Stimulated activated CD4-positive, alpha-beta T cell treated with anti-CD3 and anti-CD28 coated beads, Interleukin-15, amount 100 ng/mL, for 48 hours (primary cell): Measurements from ENCODE around the gene SMPD1.

Experiments used
- DNase-seq, 2 donors: peaks; one replicate each; pipeline ENCODE4 v3.0.0-alpha.2; 2020; ENCODE audit warnings: low read depth in 2 of 2

The SMPD1 gene

GRCh38 chr11:6414874-6415328 lies 24.6 kb downstream of the SMPD1 start:
- no peak for DNase-seq

GRCh38 chr11:6415797-6416196 lies 25.5 kb downstream of the SMPD1 start:
- DNase-seq = no peak

DNA sequence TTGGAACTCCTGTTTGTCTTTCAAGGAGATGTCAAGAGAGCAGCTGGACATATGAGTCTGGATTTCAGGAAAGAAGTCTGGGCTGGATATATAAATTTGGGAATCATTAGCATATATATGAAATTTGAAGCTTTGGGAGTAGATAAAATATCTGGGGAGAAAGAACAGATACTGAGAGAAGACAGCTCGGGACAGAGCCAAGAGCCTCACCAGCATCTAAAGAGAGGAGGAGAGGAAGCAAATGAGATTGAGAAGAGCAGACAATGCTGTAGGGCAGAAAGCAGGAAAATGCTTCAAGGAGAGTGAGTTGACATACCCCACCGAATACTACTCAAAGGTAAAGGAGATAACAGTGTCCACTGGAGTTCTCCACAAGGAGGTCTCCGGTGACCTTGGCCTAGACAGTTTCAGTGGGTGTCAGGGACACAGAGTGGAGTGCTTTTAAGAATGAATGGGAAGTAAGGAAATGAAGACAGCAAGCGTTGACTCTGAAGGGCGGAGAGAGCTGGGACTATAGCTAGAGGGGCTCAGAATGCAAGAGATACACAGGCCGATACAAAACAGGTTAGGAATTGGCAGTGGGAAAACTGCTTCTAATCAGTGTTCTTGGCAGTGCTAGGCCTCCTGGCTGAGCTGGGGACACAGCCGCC lies 27.8 kb downstream of the SMPD1 start:
- no peak for DNase-seq

DNA sequence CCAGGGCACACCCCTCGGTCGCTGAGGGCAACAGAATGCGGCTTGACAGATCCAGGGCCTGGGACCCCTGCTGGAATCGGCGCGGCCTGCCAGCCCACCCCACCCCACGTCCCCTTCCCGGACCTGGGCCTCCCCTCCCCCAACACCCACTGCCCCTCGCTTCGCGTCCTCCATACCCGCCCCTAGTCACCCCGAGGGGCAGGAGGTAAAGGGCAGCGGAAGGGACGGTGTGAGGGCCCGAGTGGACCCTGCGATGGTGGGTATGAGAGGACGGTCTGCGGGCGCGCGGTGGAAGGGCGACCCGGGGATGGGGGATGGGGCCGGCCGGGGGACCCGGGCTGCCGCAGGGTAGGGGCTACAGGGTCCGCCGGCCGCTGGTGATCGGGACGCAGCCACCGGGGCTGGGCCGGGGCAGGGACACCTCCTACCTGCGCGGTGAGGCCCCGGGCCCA lies 28.3 kb downstream of the SMPD1 start:
- no peak for DNase-seq

- DNase-seq = peak in 1 of 2 donors; percentile 71
Observed at GRCh38 chr11:6419009-6419631, 28.8 kb downstream of the SMPD1 start, which contains the start of gene APBB1. TSS of gene APBB1 (minus strand) at chr11:6419094. CDS start at chr11:6411347, 7,747 bp downstream.

DNA sequence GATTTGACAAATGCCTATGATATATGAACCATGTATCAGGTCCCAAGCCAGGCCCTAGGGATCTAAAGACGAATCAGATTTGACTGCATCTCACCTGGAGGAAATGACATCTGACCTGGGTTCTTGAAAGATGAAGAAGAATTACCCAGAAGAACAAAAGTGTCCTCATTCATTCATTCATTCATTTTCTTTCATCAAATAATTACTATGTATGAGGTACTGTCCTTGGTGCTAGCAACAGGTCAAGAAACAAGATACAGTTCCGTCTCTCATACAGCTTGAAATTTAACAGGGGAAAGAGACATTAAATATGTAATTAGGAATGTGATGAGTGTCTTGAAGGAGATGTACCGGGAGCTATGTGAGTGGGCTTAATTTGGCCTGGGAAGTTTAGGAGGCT lies 30.4 kb downstream of the SMPD1 start:
- no peak for DNase-seq

DNA sequence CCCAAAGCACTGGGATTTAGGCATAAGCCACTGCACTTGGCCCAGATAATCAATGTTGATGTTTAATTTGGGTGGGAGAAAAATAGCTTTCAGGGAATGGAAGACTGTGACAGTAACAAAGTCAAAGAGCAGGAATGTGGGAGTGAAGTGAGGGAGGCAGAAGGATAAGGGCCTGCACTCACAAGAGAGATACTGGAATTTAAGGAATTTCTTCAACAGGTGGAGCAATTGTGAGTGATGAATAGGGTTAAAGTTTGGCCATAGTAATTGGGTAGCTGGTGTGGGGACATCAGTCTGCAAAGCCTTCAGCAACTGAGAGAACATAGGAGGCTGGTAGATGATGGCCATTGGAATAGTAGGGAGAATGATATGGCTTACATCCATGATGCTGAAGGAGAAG lies 37.2 kb downstream of the SMPD1 start:
- DNase-seq = no peak

DNA sequence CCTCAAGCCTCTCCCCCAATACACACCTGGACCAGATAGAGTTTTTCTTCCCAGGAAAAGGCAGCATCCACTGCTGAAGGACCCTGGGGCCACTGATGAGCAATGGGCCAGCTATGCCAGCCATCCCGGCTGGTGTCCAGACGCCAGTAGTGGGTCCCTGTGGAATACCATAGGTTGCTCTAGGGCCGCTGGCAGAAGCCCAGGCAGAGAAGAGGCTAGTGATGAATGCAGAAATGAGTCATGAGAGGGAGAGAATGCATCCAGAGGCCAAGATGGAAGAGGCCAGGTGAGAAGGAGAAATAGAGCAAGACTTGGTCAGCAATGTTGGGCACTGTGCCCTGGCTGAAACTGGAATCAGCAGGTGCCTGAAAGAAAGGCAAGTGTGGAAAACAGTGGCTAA lies 41.6 kb downstream of the SMPD1 start:
- DNase-seq = no peak

DNA sequence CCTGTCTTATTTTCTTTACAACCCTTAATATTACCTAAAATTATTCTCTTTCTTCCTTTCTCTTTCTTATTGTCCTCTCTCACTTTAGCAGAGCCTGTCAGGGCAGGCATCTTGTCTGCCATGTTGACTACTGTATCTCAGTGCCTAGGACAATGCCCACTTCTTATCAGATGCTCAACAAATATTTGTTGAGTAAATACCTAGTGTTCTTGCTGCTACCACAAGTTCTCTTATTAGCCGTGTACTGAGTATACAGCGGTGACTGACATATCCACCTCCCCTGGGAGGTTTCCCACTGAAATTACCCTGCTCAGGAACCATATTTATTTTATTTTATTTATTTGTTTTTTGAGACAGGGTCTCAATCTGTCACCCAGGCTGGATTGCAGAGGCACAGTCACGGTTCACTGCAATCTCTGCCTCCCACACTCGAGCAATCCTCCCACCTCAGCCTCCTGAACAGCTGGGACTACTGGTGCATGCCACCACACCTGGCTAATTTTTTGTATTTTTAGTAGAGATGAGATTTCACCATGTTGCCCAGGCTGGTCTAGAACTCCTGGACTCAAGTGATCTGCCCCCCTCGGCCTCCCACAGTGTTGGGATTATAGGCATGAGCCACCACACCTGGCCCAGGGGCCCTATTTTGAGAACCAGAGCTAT lies 43.9 kb downstream of the SMPD1 start:
- DNase-seq = no peak

- no peak for DNase-seq
Observed at GRCh38 chr11:6437423-6437822, 47.1 kb downstream of the SMPD1 start.

DNA sequence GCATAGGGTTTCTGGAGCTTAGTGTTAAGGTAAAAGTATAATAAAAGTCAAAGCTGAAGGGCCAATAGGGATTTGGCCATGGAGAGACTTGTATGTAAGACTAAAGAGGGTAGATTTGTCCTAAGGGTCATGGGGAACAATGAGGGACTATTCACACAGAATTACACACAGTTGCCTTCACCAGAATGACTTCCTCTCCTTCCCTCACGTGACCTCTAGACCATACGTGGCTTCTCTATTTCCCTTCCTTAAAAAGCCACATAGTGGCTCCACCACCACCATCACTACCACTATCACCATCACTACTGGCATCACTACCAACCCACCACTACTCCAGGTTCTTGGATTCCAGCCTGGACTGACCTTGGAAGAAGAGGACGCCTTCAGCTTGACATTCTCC lies 47.7 kb downstream of the SMPD1 start:
- DNase-seq = no peak

DNA sequence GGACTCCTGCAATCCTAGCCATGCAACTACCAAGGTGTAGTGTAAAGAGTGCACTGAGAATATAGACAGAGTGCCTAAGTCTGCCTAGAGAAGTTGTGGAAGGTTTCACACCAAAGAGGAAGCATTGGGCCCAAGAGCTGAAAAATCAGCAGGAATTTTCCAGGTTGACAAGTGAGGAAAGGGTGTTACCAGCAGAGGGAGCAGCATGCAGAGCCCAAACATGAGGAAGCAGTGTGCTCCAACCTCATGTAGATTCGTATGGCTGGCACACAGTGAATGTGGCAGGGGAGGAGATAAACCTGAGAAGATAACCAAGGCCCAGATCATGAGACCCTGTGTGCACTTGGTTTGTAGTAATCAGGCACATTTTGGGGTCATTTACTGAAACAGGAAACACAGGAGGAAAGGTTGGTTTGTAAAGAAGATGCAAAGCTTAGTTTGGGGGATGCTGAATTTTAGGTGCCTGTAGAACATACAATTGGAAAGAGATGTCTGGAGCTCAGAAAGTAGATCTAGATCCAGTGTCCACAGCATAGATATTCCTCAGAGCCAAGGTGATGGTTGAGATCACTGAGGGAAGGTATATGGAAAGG lies 48.8 kb downstream of the SMPD1 start:
- DNase-seq = no peak

DNA sequence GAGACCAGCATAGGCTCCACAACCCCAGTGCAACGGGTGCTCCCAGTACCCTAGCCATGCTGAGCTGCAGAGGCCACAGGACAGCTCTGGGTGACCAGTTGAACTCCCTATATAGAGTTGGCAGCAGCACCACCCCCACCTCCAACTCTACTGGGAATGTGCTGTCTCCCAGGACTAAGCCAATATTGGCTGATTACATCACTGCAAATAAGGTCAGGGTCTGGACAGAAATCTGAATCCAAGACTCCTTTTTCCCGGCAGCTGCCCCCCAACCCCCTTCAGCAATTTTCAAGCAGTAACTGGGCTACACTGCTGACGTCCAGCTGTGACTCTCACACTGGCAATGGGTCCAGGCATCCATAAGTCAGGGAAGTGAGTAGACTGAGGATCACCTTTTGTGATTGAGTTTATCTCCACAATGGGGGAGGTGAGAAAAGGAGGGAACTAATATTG lies 50.7 kb downstream of the SMPD1 start, which contains the start of gene HPX:
TSS of gene HPX (minus strand) at position 82 of the 453 bp plus-strand sequence. CDS start at position 58, 24 bp downstream.
- no peak for DNase-seq

- no peak for DNase-seq
Observed at GRCh38 chr11:6442441-6442840, 52.2 kb downstream of the SMPD1 start.

DNA sequence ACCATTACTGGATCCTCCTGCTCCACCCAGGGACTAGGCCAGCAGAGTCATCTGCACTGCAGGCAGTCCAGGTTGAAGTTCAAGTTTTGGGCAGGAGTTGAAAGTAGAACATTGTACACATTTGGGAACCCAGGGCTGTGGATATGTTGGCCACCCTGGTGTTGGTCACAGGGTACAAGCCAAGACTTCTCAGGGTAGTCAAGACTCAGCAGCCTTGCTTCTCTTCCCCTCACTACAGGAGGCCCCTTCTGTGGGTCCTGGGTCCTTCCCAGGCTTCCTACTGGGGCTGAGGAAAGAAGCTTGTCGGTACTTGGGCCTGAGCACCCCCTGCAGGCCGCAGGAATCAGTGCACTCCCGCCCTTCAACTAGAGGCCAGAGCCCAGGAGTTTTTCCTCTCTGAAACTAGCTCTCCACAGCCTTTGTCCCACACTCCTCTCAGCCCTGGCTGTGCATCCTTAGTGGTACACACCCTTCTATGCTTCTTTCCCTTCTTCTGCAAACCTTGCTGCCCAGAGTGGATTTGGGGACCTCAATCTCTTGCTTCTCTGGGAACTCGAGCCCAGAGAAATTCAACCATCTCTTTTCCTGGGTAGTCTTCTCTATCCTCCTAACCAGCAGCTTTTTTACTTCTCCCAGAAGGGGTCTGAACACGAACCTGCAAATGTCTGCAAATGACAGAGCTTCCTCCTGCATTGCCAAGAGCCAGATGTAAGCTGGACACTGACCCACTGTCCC lies 53.2 kb downstream of the SMPD1 start:
- peak; percentile 27 to 35 for DNase-seq
